ENCODE data around the gene KCNIP1. TPM values are rescaled to one million over a fixed set of nuclear protein-coding genes. Genes with fewer than 3 reads are reported as not detected.

The KCNIP1 gene
- total RNA-seq, 2 donors from 2014 or later: 0.79 to 1.00 TPM

DNA sequence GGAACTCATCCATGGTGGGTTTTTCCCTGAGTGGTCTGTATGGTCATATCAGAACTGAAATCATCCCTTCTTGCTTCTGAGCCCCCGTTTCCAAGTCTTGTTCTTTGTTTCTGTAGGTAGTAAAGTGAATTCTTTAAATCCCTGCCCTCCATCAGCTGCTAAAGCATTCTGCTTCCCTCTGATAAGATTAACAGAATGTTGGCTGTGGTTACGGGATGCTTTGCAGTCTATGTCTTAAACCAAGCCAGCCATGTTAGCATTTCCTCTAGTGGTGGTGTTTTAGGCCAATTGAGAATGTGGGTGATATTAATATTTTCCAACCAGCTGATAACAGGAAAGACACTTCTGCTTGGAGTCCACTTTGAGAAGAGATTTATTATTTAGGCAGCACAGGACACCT is 22.0 kb upstream of the KCNIP1 start:
- no peak for DNase-seq (ENCODE audit: low spot score)
- intact Hi-C loops (cut with DNase I): no loop called here

DNA sequence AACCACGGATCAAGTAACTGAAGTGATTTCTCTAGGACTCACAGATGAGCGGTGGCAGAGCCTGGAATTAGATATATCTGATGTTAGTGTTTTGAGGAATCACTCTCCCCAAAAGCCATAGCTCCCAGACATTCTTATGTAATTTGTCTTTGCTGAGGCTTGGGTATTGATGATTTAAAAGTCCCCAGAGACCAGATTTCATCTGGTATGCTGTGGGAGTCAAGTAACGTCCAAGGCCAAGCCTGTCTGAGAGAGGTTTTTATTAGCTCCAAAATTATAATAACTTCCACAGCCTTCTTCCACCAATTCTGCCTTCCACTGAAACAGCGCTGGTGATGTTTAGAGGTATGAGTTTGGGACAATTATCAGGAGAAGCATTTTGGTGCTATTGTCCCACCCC is 21.3 kb upstream of the KCNIP1 start:
- no peak for DNase-seq (ENCODE audit: low spot score)
- intact Hi-C loops (cut with DNase I): no loop called here

DNA sequence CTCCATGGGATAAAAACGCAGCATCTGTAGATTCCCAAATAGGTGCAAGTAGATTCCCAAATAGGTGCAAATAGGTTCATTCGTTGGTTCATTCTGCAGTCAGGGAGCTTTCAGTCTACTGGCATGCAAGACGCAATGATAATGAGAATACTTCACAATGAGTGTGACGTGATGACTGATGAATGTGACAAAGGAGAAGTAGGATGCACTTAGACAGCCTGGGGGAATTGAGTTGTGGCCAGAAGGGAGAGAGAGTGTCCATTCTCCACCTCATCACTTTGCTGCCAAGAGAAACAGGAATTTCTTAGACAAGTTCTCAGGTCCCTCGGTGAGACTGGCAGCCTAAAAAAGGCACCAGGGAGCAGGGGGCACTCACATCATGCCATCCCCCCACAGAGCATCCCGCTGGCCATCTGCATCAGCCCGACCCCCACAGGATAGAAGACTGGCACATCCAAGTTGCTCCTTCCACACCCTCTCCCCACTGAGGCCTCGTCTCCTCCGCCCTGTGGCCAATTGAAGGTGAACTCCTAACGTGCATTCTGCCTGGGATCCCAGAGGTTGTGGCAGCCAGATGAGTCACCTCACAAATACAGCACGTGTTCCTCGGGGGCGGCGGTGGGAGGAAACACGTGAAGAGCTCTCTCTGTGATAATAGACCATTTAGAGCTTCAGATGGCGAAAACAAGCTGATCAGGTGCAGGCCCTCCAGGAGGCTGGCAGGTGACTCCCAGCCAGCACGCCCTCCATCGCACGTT is 19.9 kb upstream of the KCNIP1 start:
- intact Hi-C loops (cut with DNase I): no loop called here
- DNase-seq (ENCODE audit: low spot score): no peak

DNA sequence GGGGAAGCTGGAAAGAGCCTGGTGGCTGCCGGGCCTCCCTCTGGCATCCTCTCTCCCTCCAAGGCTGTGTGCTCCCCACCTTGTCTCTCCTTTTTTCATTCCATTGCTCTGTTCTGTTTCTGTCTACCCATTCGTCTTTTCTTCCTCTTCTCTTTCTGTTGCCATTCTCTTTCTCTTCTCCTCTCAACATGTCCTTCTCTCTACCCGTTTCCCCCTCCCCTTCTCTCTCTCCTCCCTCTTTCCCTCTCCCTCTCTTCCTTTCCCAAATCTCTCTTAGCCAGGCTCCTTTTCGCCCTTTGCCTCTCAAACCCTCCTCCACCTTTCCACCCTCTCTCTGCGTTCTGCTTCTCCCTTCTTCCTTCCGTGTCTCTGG is 19.4 kb upstream of the KCNIP1 start:
- intact Hi-C loops (cut with DNase I): no loop called here
- DNase-seq (ENCODE audit: low spot score): no peak

DNA sequence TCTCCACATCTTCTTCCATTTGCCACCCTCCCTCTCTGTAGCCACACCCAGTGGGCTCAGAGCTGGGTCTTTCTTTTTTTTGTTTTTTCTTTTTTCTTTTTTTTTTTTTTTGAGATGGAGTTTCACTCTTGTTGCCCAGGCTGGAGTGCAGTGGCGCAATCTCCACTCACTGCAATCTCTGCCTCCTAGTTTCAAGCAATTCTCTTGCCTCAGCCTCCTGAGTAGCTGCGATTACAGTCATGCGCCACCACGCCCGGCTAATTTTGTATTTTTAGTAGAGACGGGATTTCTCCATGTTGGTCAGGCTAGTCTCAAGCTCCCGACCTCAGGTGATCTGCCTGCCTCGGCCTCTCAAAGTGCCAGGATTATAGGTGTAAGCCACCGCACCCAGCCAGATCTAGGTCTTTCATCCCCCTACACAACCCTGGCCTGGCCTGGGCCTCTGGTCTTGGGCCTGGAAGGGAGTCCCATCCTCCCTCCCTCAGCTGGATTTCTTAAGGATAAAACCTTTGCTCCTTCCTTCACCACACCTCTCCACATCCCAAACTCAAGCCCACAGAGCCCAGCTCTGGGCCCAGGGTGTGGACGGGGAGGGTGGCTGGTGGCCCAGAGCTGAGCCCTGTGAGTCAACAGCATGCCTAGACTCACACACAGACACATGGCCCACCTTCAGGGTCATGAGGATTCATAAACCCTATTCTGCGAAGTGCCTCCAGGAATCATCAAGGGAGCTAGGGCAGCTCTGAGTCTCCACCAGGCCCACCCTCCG is 18.8 kb upstream of the KCNIP1 start:
- DNase-seq (ENCODE audit: low spot score): no peak
- intact Hi-C loops (cut with DNase I): no loop called here

DNA sequence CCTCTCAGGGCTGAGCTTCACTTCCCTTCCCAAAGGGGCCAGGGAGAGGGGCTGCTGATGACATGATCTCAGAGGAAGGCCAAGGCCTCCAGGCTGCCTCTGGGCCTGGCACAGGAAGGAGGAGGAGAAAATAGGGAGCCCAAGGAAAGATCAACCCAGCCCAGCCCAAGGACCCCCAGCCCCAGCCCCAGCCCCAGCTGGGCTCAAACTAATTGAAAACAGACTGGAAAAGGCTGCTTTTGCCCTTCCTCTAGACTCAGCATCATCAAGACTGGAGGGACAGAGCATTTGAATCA is 18.3 kb upstream of the KCNIP1 start:
- intact Hi-C loops (cut with DNase I): no loop called here
- DNase-seq (ENCODE audit: low spot score): no peak

DNA sequence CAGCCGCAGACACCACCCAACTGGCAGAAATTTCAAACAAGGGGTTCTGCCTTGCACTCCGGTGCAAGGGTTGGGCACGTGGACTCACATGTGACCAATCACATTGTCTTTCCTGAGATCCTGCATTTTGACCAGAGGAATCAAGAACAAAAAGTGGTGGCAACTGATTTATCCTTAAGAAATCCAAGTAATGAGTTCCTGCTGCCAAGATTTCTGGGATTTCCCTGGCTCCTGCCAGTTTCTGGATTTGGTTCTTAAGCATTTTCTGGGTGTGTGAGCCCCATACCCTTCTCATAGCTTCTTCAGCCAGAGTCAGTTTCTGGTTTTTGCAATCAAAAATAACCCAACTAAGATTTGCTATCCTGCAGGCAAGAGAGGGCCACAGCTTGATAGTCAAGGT is 17.4 kb upstream of the KCNIP1 start:
- no peak for DNase-seq (ENCODE audit: low spot score)
- intact Hi-C loops (cut with DNase I): no loop called here

DNA sequence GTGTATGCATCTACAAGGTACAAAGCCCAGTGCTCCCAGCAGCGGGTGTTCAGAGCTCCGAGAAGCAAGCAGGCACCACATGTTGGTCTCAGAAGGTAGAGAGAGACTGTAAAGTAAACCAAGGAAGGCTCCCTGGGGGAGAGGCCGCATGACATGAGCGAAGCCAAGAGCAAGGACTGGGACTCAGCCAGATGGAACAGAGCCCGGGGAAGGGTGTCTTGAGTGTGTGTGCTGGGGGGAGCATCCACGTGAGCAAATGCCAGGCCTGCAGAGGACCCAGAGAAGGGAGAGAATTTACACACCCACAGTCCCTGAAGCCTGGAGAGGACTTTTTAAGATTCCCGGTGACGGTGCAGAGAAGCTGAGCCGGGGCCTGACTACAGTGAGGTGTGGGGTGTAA is 15.2 kb upstream of the KCNIP1 start:
- intact Hi-C loops (cut with DNase I): no loop called here
- no peak for DNase-seq (ENCODE audit: low spot score)

DNA sequence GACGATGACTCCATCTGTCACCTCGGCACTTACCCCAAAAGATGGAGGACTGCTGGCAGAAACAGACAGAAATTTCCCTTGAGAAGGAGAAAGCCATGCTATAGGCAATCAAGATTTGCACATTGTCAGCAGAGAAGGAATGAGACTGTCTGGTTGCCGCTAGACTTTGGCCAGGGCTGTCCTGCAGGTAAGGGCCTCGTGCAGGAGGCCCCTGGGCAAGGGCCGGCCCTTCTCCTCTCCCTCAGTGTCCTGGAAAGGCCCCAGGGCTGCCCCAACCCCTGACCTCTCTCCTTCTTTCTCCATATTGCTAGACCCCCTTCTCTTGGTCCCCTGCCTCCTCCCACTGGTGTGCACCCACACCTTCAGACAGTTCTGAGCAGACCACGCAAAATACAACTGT is 14.6 kb upstream of the KCNIP1 start:
- intact Hi-C loops (cut with DNase I): no loop called here
- no peak for DNase-seq (ENCODE audit: low spot score)

DNA sequence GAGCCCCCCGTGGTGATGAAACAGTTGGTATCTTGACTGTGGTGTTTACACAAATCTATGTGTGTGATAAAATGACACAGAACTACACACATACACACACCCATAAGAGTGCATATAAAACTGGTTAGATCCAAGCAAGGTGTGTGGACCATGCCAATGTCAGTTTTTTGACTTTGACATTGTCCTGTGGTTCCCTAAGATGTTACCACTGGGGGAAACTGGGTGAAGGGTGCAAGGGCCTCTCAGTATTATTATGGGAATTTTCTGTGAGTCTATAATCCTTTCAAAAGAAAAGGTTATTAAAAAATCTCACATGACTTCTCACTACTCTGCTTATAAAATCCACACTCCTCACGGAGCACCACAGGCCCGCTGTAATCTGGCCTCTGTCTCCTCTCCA is 13.4 kb upstream of the KCNIP1 start:
- DNase-seq (ENCODE audit: low spot score): no peak
- intact Hi-C loops (cut with DNase I): loop anchor here in 1 of 2 donors (5.0 kb wide), 1 partner anchor 1487 kb away; no protein-coding TSS in a partner anchor

DNA sequence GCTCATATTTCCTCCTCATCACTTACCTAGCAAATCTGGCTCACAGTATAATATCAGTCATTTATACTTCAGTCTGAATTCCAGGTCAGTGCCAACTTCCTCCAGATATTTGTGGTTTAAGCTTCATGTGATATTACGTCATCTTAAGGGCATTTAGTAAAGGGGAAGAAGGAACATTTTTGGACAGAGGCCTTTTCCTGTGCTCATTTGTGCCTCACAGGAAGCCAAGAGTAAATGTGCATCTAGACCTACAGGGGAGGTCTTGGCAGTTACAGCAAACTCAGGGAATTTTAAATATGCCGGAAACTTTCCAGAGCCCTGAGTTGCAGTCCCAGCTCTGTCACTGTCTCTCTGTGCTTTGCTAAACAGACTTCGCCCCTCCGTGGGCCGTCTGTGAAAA is 12.3 kb upstream of the KCNIP1 start:
- intact Hi-C loops (cut with DNase I): loop anchor here in 1 of 2 donors (5.0 kb wide), 1 partner anchor 1486 kb away; no protein-coding TSS in a partner anchor
- no peak for DNase-seq (ENCODE audit: low spot score)

DNA sequence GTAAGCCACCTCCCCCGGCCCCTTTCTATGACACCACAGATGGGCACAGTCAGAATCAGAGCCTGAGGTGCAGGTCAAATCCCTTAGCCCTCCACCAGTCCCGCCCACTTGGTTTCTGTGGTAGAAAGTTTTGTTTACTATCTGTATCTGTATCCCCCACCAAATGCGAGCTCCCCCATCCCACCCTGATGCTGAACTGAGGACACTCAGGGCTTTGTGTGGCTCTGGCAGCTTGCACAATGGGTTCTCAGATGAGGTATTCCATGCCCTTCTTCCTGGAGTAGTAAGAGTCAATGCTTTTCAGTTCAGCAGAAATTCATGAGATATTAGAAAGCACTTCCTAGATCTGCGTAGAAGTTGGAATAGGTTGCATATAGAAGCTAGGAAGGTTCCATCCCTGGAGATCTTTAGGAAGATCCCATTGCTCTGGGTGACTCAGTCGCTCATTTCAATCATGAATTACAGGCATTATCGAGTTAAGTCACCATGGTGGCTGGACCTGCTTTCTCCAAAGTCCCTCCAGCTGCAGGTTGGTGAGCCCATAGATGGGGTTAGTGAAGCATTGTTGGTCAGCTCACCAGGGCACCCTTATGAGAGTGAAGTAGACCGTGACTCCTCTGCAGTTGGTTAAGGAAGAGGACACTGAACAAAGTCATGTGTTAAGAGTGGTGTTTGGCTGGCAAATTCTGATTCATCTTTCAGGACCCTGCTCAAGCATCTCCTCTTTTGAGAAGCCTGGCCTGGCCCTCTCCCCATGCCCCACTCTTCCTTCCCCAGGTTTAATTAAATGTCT is 10.6 kb upstream of the KCNIP1 start:
- intact Hi-C loops (cut with DNase I): loop anchor here in 1 of 2 donors (5.0 kb wide), 1 partner anchor 1484 kb away; no protein-coding TSS in a partner anchor
- no peak for DNase-seq (ENCODE audit: low spot score)

DNA sequence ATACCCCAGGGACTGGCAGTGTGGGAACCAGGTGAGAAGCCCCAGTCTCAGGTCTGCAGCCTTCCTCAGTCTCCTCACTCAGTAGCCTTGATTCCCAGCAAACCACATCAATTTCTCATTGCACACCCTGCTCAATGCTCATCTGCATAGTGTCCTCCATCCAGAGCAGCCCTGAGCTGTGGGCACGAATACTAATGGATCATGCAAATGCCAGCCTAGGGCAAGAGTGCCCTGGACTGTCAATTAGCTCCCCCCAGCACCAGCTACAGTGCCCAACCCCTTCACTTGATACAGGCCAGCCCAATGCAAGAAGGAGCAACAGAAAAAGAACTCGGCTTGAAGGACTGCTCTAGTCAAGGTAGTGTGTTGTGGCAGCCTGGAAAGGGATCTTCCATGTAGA is 9.8 kb upstream of the KCNIP1 start:
- intact Hi-C loops (cut with DNase I): loop anchor here in 1 of 2 donors (5.0 kb wide), 1 partner anchor 1483 kb away; no protein-coding TSS in a partner anchor
- no peak for DNase-seq (ENCODE audit: low spot score)

DNA sequence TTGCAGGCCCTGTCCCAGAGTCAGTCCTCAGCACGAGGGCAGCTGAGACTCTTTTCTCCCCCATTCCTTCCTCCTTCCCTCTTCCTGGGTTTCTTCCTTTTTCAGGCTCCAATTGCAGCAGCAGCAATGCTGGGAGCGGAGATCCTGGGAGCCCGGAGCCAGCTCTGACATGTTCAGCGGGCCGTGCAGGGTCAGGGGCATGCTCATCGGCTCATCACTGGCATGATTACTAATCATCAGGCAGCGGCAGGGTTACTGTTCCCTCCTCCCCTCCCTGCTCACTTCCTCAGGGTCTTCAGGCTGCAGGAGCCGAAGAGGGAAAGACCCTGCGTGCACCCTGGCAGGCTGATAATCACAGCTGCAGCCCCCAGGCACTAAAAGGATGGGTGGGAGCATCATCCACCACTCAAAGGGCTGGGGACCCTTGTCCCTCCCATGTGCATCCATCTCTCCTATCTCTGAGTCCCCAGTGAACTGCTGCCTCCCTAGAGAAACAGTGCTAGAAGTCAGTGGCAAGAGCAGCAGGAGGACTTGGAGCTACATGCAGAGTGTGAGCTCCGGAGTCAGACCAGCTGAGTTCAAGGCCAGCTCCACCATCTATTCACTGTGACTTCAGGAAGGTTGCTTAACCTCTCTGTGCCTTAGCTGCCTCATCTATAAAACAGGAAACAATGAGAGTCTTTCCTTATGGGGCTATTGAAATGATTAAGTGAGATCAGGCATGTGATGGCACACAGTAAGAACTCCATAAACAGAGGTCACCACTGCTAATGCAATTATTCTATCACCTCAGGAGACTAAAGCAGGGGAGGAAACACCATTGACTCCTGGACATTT is 7.8 kb upstream of the KCNIP1 start:
- intact Hi-C loops (cut with DNase I): no loop called here

DNA sequence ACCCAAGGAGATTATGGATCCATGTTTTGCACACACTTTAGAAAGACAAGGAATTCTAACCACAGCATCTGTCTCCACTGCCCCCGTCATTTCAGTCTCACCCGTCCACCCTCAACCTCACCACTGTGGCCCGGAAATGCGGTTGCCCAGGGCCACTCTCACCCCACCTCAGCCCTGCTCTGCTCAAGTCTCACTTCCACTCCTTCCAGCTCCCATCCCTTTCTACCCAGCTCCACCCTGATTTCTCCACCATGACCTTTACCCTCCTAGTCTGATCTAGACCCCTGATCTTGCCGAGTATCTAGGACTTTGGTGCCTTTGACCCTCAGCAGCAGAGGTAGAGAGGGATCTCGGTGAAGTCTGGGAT is 7.2 kb upstream of the KCNIP1 start:
- intact Hi-C loops (cut with DNase I): no loop called here
- DNase-seq (ENCODE audit: low spot score): no peak

More for the DNA sequence above, 7.8 kb upstream of the KCNIP1 start:
- no peak for DNase-seq (ENCODE audit: low spot score)

DNA sequence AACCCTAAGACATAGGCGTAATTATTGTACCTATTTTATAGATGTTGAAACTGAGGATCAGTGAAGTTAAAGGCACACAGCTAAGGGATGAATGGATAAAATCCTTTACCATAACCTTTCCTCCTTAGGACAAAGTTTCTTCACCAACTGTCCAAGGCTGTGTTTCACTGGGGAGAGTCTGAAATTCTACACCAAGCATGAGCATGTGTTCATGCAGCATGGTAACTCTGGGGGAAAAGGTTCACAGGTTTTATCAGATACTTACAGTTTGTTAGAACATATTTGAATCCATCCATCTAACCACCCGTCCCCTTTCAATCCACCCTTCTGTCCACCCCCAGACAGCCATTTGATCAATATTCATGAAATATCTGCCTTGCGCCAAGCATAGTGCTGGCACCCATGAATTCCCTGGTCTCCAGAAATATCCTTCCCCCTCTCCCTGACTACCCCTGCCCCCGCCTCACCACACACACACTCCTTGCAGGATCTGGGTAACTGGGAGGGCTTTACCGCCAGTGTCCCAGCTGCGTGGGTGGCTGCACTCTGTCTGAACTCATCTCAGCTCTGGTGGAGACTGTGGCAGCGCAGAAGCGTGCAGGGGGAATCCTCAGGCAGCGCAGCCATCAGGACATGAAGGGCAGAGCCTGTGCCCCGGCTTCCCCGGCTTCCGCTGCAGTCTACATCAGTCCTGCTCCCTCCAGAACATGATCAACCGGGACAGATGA is 6.3 kb upstream of the KCNIP1 start:
- no peak for DNase-seq (ENCODE audit: low spot score)
- intact Hi-C loops (cut with DNase I): no loop called here

DNA sequence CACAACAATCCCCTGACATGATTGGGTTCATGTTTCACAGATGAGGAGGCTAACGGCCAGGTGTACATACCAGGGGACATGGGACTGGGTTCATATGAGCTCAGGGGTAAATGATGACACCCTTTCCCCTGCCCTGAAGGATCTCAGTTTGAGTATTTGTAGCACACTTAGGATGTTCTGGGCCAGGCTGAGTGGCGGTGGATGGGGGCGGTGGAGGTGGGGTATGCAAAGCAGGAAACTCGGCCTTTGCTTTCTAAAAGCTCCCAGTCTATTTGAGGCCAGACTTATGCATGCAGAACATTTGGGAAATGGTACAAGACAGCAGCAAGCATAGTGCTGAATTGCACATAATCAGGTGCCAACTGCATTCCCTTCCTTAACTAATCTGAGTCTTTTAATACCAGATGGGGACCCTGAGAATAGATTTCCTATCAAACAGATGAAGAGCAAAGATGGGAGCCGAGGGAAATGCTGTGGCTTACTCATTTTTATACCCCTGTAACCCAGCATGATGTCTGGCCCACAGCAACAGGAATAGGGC is 4.9 kb upstream of the KCNIP1 start:
- DNase-seq (ENCODE audit: low spot score): no peak
- intact Hi-C loops (cut with DNase I): no loop called here

DNA sequence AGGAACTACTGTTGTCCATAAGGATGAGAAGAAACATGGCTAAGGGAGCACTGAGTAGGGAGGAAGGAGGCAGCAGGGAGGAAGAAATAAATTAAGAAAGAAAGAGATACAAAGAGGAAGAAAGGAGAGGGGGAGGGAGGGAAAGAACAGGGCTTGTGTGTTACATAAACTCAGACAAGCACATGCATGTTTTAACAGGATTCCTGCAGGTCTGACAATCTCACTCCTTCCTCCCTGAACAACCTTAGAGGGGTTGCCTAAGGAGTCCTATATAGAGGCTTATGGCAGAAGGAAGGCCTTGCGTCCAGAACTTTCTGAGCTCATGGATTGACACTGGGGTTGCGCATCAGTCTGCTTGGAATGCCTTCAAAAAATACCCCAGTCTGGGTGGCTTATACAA is 4.2 kb upstream of the KCNIP1 start:
- intact Hi-C loops (cut with DNase I): no loop called here
- no peak for DNase-seq (ENCODE audit: low spot score)

Data from posterior vena cava (tissue), 2 donors.